Right lobe of liver (tissue), 4 donors: Measurements from ENCODE around the gene SYT2.

Experiments
- POLR2A ChIP-seq: fragments of 450-650 bp; IDR thresholded peaks from one replicate; pipeline ENCODE4 v1.6.1; 2017; ENCODE audit warnings: antibody characterized with exemption, mild to moderate bottlenecking
- TF ChIP-seq, protein P1 (sequence below), 4 donors: fragments of 200-600 bp in 3 of 4; fragments of 450-650 bp in 1 of 4; IDR thresholded peaks; one replicate each; pipeline versions ENCODE4 v1.5.1 to v1.8.0; 2016 to 2022; ENCODE audit warnings: antibody characterized with exemption in 4 of 4, mild to moderate bottlenecking in 2 of 4
- donor health status: DM: no; HTN: no; CAD: no.
- donor health status: DM: no; HTN: no; CAD: no.
- donor health status: DM: no; HTN: yes; CAD: no.

DNA sequence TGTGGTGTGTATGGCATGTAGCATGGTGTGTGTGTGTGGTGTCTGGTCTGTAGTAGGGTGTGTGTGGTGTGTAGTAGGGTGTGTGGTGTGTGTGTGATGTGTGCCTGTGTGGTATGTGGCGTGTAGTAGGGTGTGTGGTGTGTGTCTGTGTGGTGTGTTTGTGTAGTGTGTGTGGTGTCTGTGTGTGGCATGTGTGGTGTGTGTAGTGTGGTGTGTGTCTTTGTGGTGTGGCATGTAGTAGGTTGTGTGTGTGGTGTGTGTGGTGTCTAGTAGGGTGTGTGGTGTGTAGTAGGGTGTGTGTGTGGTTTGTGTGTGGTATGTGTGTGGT, 85.5 kb downstream of the SYT2 start:
- TF ChIP-seq, protein P1, sequence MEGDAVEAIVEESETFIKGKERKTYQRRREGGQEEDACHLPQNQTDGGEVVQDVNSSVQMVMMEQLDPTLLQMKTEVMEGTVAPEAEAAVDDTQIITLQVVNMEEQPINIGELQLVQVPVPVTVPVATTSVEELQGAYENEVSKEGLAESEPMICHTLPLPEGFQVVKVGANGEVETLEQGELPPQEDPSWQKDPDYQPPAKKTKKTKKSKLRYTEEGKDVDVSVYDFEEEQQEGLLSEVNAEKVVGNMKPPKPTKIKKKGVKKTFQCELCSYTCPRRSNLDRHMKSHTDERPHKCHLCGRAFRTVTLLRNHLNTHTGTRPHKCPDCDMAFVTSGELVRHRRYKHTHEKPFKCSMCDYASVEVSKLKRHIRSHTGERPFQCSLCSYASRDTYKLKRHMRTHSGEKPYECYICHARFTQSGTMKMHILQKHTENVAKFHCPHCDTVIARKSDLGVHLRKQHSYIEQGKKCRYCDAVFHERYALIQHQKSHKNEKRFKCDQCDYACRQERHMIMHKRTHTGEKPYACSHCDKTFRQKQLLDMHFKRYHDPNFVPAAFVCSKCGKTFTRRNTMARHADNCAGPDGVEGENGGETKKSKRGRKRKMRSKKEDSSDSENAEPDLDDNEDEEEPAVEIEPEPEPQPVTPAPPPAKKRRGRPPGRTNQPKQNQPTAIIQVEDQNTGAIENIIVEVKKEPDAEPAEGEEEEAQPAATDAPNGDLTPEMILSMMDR (IDR thresholded peaks at IDR 0.05) = no peak
- TF ChIP-seq POLR2A = no peak
